GM18868 (cell line): Measurements from ENCODE around the gene B4GALNT4.
"Not testable (repeated sequence)": the region's sequence is repeated elsewhere in the genome, so short reads cannot be mapped to it uniquely, and the experiment has no call there.

Source experiments
- ATAC-seq: cut with Tn5 transposase; IDR thresholded peaks from one replicate; pipeline ENCODE4 v1.9.1; 2021; ENCODE audit warnings: mild to moderate bottlenecking, moderate library complexity; ENCODE audit not compliant: unreplicated experiment

B4GALNT4 gene

DNA sequence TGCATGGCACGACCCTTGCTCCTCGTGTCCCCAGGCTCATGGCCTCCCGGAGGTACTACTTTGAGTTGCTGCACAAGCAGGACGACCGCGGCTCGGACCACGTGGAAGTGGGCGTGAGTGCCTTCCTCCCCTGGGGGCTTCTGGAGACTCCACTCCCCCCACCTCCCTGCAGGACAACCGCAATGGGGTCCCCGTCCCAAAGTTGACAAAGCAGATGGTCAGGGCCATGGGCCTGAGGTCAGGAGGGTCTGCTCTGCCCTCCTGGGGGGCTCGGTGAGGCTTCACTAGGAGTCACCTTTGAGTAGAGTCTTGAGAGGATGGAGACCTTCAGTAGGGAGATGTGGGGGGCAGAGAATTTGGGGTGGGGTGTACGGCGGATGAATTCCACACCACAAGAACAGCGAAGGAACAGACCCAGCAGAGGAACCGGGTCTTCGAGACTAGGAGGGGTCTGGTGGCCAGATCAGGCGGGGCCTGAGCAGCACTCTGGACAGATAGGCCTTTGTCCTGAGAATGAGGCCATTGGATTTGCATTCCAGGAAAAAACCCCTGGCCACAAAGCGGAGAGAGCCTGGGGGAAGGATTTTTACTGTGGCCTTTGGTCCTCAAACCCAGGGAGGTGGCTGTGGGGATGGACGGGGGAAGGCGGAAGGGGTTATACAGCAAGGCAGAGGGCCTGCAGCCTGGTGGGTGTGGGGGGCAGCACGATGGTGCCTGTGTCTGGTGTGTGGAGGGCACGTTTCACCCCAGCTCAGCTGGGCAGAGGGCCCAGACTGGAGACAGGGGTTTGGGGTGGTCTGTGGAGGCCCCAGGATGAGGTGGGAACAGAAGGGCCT, 4.6 kb downstream of the B4GALNT4 start:
- ATAC-seq = no peak

DNA sequence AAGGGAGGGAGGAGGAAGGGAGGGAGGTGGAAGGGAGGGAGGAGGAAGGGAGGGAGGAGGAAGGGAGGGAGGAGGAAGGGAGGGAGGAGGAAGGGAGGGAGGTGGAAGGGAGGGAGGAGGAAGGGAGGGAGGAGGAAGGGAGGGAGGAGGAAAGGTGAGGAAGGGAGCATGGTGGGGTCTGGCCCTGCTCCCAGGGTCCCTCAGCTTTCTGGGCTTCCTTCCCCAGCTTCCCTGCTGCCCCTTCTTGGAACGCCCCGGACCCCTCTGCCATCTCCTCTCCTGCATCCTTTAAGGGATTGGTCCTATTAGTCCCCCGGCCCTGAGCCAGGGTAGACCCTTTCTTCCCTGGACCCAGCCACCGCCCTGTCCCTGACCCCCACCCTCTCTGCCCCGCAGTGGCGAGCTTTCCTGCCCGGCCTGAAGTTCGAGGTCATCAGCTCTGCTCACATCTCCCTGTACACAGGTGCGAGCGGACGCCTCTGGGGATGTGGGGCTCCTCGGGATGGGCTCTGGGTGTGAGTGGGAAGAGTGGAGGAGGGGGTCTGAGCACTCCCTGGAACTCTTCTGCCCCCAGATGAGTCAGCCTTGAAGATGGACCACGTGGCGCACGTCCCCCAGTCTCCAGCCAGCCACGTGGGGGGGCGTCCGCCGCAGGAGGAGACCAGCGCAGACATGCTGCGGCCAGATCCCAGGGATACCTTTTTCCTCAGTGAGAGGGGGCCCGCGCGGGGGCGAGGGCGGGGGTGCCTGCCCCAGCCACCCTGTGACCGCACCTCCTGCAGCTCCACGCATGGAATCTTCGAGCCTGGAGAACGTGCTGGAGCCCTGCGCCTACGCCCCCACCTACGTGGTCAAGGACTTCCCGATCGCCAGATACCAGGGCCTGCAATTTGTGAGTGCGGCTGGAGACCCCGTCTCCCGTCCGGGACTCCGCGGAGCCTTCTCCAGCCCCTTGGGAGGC, 6.0 kb downstream of the B4GALNT4 start:
- no peak for ATAC-seq

DNA sequence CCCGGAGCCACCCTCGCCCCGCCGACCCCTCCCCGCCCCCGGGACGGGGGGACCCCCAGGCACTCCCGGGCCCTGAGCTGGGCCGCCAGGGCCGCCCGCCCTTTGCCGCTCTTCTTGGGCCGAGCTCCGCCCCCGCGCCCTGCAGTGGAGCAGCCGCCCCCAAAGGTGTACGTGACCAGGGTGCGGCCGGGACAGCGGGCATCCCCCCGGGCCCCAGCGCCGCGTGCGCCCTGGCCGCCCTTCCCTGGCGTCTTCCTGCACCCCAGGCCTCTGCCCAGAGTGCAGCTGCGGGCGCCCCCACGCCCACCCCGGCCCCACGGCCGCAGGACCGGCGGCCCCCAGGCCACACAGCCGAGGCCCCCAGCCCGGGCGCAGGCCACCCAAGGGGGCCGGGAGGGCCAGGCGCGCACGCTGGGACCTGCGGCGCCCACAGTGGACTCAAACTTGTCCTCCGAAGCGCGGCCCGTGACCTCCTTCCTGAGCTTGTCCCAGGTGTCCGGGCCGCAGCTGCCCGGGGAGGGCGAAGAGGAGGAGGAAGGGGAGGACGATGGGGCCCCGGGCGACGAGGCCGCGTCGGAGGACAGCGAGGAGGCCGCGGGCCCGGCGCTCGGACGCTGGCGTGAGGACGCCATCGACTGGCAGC, 7.4 kb downstream of the B4GALNT4 start:
- no peak for ATAC-seq

DNA sequence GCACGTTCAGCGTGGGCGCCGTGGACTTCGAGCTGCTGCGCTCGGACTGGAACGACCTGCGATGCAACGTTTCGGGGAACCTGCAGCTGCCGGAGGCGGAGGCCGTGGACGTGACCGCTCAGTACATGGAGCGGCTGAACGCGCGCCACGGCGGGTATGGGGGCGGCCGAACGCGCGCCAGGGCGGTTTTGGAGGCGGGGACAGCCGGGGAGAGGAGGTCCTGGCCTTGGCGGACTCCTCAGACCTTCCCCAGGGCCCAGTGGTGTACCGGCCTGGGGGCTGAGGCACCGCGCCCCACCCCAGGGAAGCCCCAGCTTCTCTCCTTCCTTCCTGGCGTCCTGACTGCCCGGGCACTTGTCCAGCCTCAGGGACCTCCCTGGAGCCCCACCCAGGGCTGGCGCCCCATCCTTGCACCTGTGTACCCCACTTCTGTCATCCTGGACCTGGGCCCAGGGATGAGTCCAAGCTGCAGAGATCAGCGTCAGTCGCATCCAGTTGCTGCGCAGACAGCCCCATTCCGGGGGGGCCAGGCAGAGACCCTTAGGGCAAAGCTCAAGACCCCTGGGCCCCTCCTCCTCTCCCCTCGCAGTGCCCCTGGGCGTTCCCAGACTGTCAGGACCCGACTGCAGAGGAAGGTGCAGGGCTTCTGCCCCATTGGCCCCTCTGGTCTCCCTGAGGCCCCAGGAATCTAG, 8.0 kb downstream of the B4GALNT4 start:
- no peak for ATAC-seq

DNA sequence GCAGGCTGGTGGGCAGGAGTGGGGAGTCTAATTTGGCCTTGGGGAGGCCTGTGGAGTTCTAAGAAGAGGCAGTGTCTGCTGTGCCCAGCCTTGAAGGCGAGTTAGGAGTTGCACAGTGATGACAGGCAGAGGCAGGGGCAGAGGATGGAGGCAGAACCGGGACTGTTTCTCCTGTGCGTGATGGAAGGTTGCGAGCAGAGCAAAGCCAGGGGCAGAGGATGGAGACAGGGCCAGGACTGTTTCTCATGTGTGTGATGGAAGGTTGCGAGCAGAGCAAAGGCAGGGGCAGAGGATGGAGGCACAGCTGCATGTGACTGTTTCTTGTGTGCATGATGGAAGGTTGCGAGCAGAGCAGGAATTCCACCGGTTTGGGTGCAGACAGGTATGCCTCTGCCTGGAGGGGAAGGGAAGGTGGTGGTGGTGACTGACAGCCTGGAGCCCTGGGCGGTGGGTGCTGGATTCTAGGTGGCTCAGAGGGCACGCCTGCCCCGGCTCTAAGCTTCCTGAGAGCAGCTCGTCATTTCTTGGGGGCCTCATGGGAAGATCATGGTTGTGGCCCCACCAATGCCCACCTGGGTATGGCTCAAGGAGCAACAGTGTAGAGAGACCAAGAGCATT, 8.7 kb downstream of the B4GALNT4 start:
- no peak for ATAC-seq

DNA sequence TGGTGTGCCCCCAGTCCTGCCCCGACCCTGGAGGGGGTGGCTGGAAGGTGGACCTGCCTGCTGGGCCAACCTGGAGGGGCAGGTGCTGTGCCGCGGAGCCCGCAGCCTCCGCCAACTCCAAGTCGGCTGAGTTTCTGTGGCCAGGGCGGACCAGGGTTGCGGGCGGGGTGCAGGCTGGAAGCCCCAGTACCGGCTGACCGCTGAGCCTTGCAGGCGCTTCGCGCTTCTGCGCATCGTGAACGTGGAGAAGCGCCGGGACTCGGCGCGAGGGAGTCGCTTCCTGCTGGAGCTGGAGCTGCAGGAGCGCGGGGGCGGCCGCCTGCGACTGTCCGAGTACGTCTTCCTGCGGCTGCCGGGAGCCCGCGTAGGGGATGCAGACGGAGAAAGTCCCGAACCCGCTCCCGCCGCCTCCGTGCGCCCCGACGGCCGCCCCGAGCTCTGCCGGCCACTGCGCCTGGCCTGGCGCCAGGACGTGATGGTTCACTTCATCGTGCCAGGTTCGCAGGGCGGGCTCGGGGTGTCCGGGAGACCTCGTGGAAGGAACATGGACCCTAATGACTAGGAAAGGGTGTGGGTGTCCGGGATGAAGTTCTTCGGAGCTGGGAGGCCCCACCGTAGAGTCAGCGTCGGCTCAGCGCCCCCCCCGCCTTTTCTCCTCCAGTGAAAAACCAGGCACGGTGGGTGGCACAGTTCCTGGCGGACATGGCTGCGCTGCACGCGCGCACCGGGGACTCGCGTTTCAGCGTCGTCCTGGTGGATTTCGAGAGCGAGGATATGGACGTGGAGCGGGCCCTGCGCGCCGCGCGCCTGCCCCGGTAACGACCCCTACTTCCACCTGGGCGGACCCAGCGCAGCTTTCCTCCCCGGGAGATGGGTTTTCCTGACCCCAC, 10.2 kb downstream of the B4GALNT4 start:
- no peak for ATAC-seq

DNA sequence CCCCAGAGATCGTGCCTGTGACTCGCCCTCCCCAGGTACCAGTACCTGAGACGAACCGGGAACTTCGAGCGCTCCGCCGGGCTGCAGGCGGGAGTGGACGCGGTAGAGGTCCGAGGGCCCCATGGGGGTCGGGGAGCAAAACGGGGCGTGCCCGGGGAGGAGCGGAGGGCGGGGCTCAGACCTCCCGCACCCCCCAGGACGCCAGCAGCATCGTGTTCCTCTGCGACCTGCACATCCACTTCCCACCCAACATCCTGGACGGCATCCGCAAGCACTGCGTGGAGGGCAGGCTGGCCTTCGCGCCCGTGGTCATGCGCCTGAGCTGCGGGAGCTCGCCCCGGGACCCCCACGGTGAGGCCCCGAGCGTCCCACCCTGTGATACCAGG, 10.8 kb downstream of the B4GALNT4 start:
- ATAC-seq = no peak

DNA sequence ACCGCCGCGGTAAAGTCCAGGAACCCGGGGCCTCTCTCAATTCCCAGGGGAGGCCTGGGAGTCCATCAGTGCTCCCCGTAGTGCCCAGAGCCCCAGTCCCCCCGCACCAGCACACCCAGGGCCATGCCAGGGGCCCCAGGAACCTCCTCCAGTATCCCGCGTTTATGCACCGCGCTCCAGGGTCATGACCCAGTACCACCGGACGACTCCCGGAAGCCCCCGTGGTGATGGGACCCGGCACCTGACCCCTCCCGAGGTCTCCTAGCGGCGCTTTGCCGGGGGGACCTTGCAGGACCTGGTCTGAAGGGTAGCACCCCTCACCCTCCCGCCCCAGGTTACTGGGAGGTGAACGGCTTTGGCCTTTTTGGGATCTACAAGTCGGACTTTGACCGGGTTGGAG, 11.2 kb downstream of the B4GALNT4 start:
- ATAC-seq = no peak

DNA sequence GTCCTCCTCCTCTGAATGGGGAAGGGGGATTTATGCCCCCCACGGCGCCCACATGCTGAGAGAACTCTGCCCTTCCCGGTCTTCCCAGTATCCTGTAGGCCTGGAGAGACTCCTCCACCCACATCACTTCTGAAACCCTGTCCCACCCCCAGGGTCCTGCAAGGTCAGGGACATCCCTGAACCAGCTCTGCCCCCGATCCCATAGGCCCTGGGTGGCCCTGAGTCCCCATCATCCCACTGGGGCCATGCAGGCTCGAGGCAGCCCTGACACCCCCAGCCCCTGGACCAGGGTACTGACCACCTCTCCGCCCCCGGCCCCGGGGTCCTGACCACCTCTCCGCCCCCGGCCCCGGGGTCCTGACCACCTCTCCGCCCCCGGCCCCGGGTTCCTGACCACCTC, 11.7 kb downstream of the B4GALNT4 start:
- ATAC-seq = no peak

DNA sequence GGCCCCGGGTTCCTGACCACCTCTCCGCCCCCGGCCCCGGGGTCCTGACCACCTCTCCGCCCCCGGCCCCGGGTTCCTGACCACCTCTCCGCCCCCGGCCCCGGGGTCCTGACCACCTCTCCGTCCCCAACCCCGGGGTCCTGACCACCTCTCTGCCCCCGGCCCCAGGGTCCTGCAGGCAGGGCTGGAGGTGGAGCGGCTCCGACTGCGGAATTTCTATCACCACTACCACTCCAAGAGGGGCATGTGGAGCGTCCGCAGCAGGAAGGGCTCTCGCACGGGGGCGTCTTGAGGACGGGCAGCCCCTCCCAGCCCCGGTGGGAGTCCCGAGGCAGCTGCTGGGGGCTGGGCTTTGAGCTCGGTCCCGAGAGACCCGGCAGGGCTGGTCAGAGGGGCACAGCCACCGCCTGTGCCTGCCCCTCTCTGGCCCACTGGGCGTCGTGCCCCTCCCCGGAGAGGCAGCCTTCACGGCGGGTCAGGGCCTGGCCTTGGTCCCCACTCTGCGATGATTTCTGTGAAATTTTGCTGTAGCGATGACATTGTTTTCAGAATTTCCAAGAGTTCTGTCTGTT, 12.3 kb downstream of the B4GALNT4 start:
- no peak for ATAC-seq

DNA sequence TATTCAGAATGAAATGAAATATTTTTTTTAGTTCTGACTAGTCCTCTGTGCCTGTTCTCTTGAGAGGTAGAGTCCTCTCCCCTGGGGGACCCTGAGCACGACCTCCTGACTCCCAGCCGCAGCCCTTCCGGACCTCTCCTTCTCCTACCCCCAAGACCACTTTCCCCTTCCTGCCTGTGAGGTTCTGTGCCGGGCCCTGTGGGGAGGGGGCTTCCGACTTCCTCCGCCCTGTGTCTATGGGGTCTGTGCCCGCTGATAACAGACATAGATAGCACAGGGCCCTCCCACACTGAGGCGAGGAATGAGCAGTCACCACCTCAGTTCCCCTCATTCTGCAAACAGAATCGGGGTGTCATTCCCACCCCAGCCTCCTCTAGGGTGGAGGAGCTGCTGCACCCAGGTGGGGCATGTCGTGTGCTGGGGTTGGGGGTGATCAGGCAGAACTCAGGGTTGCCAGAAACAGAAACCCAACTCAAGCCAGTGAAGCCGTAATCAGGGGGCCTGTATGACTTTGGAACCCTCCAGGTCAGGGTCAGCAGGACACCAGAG, 12.9 kb downstream of the B4GALNT4 start:
- no peak for ATAC-seq

DNA sequence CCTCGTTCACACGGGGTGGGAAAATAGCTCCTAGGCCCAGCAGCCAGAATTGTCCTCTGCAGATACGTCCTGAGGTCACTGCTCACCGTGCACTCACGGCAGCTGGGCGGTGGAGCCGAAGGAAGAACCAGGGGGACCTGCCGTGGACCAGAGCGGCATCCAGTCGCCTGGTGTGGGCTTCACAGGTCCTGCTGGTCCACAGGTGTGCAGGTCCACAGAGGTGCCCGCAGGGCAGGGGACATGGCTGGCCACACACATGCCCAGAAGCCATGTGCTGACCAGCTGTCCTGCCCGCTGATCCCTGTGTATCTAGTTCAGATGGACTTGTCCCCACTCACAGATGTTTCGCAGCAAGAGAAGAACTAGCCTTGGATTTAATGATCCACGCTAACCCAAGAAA, 14.1 kb downstream of the B4GALNT4 start:
- ATAC-seq = no peak

DNA sequence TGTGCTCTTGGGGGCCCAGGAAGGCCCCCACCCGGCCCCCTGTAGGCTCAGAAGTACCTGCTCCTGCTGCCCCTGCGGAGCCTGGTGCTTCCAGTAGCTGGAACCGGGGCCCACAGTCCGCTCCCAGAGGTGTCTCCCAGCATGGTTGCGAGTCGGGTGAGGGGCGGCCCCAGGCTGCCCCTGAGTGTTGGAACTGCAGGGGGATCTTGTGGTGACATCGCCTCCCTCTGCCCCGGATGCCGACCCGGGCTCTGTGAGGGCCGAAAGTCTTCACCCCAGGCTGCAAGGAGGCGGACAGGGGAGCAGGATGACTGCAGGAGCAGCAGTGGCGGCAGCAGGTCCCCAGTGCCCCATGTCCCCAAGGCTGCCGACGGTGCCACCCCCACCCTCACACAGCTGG, 15.2 kb downstream of the B4GALNT4 start:
- ATAC-seq = no peak

DNA sequence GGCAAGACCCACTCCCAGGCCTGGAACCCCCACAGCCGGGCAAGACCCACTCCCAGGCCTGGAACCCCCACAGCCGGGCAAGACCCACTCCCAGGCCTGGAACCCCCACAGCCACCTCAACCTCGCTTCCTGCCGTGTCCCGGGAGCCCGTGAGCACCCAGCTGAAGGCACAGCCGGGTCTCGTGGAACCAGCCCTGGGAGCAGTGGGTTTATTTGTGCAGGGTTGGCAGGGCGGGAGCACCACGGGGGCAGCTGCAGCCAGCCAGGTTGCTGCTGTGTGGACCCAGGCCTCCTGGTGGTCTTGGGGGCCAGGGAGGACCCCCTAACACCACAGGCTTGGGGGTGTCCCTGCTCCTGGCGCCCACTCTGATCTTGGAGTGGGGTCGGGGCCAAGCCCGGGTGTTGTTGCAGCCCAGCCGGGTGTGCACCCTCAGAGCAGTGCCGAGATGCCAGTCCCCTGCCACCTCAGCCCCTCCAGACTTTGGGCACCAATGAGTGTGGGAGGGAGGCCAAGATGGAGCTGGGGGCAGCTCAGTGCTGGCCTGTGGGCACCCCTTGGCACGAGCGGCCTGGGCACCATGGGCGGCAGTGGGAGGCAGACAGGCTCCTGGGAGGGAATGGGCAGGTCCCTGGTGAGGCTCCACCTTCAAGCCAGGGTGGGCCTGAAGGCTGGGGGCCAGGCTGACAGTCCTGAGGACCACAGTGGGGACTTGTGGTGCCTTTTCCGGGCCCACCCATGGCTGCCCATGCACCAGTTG, 16.5 kb downstream of the B4GALNT4 start:
- no peak for ATAC-seq

DNA sequence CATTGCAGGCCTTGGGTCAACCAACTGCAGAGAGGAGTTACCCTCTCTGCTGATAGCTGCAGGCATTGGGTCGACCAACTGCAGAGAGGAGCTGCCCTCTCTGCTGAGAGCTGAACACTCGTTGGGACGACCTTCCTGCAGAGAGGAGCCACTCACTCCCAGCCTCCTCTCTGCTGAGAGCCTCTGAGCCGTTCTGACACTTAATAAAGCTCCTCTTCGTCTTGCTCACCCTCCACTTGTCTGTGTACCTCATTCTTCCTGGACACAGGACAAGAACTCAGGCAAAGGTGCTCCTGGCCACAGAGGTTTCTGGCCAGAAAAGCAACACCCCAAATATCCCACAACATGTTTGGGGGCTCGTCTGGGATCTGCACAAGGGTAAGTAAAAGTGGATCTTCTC, 17.2 kb downstream of the B4GALNT4 start:
- no peak for ATAC-seq

DNA sequence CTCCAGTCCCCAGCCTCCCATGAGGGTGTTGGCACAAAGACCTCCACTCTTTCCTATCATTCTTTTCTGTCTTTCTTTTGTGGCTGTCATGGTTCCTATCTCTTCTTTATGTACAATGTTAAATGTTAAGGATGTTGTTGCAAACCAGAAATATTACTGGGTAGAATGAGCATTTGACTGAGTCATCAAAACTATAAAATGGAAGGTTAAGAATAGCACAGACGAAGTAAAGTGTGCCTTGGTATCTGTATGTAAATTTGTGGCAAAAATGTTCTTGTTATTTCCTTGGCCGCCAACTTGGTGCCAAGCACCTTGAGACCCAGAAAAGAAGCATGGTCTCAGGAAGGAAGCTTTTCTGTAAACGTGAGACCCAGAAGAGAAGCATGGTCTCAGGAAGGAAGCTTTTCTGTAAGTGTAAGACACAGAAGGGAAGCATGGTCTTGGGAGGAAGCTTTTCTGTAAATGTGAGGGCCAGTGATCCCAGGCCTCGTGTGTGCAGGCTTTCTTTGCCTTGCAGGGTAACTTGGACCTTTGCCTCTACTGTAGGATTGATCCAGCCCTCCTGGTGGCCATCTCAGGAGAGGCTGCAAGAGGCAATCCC, 18.0 kb downstream of the B4GALNT4 start:
- no peak for ATAC-seq

DNA sequence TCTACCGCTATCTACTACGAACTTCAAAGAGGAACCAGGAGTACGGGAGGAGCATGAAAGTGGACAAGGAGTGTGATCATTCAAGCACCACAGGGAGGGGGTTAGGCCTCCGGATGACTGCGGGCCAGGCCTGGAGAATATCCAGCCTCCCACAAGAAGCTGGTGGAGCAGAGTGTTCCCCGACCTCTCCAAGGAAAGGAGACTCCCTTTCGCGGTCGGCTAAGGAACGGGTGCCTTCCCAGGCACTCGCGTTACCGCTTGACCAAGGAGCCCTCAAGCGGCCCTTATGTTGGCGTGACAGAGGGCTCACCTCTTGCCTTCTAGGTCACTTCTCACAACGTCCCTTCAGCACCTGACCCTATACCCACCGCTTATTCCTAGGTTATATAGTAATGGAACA, 20.1 kb downstream of the B4GALNT4 start:
- not testable (repeated sequence) for ATAC-seq

DNA sequence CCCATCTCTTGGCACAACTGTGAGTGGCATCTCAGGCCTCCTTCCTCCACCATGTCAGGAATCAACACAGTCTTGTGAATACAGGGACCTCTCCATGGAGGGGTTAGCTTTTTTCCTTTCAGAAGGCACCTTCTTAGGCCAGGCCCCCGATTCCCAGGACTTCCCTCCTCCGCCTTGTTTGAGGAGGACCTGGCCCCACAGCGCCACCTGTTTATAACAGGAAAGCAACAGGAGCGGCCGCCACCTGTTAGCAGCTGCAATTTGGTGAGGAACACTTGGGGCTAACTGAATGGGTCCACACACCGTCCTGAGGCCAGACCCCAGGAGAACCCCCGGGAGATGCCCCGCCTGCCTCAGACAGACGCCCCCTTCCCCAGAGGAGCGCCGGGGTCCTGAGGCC, 20.9 kb downstream of the B4GALNT4 start:
- ATAC-seq = no peak
